GM19372 (cell line): ENCODE data around the gene RC3H2.
"Not testable (repeated sequence)": the region's sequence is repeated elsewhere in the genome, so short reads cannot be mapped to it uniquely, and the experiment has no call there.

ENCODE experiments used
- ATAC-seq: cut with Tn5 transposase; IDR thresholded peaks from one replicate; pipeline ENCODE4 v1.9.1; 2021; ENCODE audit warnings: mild to moderate bottlenecking, low read depth, moderate library complexity; ENCODE audit not compliant: unreplicated experiment

The RC3H2 gene

DNA sequence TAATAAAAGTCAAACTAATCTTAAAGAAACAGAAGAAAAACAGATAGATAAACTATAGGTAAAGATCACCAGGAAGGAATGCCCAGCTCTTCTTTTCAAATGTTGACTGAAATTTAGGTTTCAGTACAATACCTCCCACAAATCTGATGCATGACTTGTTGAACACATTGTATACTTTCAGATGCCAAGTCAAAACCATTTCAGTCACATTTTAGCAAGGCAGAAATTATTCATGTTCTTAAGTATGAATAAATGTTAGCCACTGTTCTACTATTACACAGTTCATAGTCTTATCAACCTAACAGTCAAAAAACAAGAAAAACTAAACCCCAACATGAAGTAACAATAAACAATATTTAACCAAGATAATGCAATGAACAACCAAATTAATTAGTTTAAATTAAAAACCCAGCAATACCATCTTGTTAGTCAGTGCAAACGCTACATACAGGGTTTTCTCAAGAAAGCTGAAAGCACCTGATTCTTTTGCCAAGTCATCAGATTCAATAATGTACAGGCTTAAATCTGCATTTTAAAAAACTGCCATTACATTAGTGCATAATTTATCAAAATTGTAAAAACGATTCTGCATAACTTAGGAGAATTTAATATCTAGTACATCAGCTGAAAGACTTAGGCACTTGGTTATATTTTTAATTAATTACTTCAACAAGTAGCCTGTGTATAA, 56.8 kb downstream of the RC3H2 start:
- no peak for ATAC-seq

GRCh38 chr9:122846371-122846940, 58.7 kb downstream of the RC3H2 start:
- ATAC-seq = no peak

DNA sequence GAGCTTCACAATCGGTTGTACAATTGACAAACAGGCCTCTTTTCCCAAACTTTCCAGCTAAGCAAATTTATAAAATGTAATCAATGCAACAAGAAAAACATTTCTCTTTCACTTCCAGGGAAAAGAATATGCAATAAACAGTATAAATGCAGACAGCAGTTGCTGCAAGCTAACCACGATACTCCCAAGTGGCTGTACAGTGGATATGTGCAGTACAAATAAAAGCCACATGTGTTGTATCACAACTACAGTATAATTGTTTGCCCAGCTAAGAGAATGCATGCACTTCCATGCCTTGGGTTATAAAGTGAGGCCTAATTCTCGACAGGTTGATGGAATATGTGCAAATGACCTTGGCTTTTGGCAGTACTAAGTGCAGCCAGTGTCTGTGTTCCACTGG, 60.0 kb downstream of the RC3H2 start:
- ATAC-seq = no peak

- no peak for ATAC-seq
Measured at GRCh38 chr9:122844137-122844536, 61.0 kb downstream of the RC3H2 start.

GRCh38 chr9:122841501-122841900, 63.7 kb downstream of the RC3H2 start:
- ATAC-seq = no peak

DNA sequence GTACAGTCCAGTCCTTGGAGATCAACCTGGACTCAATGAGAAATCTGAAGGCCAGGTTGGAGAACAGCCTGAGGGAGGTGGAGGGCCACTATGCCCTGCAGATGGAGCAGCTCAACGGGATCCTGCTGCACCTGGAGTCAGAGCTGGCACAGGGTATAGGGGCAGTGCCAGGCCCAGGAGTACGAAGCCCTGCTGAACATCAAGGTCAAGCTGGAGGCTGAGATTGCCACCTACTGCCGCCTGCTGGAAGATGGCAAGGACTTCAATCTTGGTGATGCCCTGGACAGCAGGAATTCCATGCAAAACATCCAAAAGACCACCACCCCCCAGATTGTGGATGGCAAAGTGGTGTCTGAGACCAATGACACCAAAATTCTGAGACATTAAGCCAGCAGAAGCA, 66.7 kb downstream of the RC3H2 start:
- not testable (repeated sequence) for ATAC-seq

- ATAC-seq = no peak
Measured at GRCh38 chr9:122837266-122837850, 67.8 kb downstream of the RC3H2 start.

DNA sequence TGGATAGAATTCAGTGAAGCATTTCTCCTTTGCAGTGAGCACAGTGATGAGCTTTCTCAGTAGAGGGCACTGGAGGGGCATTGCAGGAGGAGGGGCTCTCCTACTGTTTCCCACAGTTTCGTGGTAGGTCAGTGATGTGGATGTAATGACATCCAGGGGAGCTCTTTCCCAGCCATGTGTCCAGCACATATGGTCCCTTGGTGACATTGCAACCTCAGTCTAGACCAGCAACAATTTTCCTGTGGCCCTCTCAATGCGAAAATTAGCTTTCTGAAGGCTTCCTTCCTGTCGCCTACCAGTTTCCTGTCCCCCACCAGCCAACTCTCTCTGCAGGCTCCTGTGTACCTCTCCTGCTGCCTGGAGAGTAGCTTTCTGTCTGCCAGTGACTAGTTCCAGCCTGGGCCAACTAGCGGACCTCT, 69.8 kb downstream of the RC3H2 start:
- ATAC-seq = no peak

DNA sequence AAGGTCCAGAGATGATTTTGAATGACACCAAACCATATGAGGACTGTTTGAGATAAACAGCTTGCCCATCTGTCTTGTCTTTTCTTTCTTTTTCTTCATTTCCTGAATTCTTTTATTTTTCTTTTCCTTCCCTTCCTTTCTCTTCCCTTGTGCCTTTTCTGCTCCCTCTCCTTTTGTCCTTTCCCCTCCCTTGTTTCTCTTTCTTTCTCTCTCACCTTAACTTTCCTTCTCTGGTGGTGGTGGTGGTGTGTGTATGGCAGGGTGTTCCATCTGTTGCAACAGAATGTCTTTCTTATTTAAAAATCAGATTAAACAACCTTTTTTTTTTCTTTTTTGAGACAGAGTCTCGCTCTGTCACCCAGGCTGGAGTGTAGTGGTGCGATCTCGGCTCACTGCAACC, 73.0 kb downstream of the RC3H2 start:
- no peak for ATAC-seq

- ATAC-seq = not testable (repeated sequence)
Measured at GRCh38 chr9:122828965-122829284, 76.2 kb downstream of the RC3H2 start.

GRCh38 chr9:122827761-122828093, 77.4 kb downstream of the RC3H2 start:
- peak; percentile 3 for ATAC-seq

GRCh38 chr9:122822938-122823337, 82.2 kb downstream of the RC3H2 start:
- ATAC-seq = no peak

DNA sequence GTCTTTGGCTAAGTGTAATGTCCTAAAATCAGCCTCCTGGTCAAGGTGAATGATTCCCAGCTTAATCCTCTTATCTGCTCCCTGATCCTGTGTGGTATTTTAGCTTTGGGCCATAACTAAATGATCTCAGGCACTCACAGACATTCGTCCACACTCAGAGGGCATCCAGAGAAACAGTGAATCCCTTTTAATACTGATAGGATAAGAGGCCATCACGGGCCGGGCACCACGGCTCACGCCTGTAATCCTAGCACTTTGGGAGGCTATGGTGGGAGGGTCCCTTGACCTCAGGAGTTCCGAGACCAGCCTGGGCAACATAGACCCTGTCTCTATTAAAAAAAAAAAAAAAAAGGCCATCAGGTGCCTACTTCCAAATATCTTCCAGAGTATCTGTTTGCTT, 83.1 kb downstream of the RC3H2 start:
- no peak for ATAC-seq

GRCh38 chr9:122821278-122821943, 83.7 kb downstream of the RC3H2 start:
- ATAC-seq = no peak

DNA sequence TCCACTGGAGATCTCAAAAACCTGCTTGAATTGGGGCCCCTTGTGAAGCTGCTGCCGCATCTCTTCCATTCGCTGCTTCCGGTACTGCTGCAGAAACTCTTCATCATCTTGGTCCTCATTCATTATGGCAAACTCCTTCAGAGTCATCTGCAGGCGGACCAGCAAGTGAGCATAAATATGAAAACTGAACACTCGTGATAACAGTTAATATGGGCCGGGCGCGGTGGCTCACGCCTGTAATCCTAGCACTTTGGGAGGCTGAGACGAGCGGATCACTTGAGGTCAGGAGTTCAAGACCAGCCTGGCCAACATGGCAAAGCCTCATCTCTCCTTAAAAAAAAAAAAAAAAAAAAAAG, 84.7 kb downstream of the RC3H2 start:
- ATAC-seq = no peak

GRCh38 chr9:122819791-122820489, 85.2 kb downstream of the RC3H2 start:
- no peak for ATAC-seq

GRCh38 chr9:122819326-122819725, 85.8 kb downstream of the RC3H2 start:
- ATAC-seq = no peak

GRCh38 chr9:122816163-122816867, 88.8 kb downstream of the RC3H2 start:
- no peak for ATAC-seq

DNA sequence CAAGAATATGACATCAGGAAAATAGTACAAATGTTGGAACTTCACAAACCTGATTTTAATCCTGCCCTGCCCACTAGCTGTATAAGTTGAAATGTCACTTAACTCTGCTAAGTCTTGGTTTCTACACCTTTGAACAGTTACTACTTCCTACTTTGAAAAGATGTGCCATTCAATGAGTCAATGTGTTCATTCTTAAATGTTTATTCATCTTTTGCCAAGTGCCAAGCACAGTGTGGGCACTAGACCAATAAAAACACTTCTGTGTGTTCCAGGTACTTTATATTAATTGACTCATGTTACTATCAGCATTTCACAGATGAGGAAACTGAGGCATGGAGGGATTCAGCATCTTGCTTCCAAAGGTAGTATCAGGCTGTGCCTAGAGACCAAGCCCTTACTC, 89.6 kb downstream of the RC3H2 start:
- ATAC-seq = no peak

DNA sequence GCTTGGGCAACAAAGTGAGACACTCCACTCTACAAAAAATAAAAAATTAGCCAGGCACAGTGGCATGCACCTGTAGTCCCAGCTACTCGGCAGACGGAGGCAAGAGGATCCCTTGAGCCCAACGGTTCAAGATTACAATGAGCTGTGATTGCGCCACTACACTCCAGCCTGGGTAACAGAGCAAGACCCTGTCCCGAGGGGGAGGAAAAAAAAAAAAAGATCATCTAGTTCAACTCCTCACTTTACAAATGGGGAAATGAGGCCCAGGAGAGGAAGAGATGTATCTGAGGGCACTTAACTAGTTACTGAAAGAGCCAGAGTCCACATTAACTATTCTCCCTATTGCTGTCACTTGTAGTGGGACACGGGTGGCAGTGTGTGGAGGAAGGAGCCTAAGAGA, 90.6 kb downstream of the RC3H2 start:
- ATAC-seq = no peak

DNA sequence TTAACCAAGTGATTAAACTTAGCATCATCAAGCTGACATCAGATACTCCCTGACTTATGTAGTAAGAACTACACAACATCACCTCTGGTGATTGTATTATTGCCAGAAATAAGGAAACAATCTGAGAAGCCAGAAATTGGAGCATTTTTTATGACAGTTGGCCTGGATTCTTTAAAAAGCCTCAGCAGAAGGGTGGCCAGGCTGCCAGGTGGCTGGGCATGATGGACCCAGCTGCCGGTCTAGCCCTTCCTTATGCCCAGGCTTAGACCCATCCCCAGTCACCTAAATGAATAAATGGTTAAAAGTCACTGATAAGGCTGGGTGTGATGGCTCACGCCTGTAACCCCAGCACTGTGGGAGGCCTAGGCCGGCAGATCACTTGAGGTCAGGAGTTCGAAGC, 92.4 kb downstream of the RC3H2 start:
- no peak for ATAC-seq
